Muscle of arm (tissue), 12 donors: Measurements from ENCODE around the gene GLRA1. TPM values are rescaled to one million over a fixed set of nuclear protein-coding genes. Genes with fewer than 3 reads are reported as not detected.
"Not testable (repeated sequence)": the region's sequence is repeated elsewhere in the genome, so short reads cannot be mapped to it uniquely, and the experiment has no call there.

Experiments
- DNase-seq: peaks from one replicate; pipeline ENCODE4 v3.0.0-alpha.2; 2013
- polyA plus RNA-seq, 12 donors: library from polyadenylated mRNA; unstranded; fragments of 120-200 nt; gene quantifications; one replicate each; pipeline ENCODE4 v1.2.1, GENCODE V29; 2013; ENCODE audit not compliant: insufficient read length in 12 of 12

Gene GLRA1
- polyA plus RNA-seq, 12 donors: 0.07 to 0.09 TPM; not detected in 10

DNA sequence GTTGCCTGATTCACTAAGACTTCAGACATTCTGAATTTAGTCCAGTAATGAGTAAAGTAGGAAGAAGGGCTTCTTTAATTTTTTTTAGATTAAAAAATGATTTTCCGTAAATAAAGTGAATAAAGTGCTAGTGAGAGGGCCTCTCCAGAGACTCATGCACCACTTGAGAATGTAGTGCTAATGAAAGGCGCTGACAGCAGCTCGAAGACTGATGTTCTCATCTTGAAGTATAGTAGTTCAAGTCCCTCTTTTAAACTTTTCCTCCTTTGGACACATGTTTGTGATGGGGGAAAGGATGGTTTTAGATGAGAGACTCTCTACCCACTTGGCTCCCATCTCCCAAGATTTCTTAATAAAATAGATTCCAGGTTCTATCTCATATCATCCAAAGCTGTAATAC, 104.4 kb downstream of the GLRA1 start:
- no peak for DNase-seq

GRCh38 chr5:151819830-151820229, 104.8 kb downstream of the GLRA1 start:
- no peak for DNase-seq

GRCh38 chr5:151815051-151815450, 109.6 kb downstream of the GLRA1 start:
- DNase-seq: no peak

GRCh38 chr5:151812757-151813309, 111.8 kb downstream of the GLRA1 start:
- no peak for DNase-seq

DNA sequence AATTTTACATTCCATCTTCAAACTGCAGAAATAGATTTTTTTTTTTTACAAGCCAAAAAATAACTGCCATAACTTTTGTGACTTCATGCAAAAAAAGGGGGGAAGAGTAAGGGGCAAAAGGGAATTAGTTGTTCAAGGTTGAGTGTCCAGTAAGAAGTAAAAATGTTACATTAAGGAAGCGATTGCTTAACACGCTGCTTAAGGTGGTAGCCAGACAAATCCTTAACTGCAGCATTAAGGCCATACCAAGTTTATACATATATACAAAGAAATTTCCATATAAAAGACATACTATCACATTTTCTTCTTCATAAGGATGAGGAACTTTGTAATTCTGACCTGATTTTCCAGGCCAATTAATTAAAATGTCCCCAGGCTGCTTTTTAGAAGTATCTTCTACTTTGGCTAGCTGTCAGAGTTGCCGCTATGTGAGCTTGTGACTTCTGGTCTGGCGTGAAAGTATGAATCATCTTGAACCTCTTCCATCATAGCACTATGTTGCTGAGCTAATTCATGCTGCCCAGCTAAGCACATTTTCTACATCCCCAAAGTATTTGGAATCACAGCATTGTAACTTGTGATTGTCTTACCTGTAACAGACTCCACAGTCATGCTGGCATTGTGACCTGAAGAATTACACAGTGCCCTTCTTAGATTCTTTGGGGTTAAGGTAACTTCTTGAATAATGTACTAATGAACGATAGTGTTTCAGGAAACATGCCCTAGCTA, 112.9 kb downstream of the GLRA1 start:
- DNase-seq: no peak

- no peak for DNase-seq
These were observed 113.8 kb downstream of the GLRA1 start for GRCh38 chr5:151810897-151811296.

- no peak for DNase-seq
These were observed 114.2 kb downstream of the GLRA1 start for GRCh38 chr5:151810449-151810848.

DNA sequence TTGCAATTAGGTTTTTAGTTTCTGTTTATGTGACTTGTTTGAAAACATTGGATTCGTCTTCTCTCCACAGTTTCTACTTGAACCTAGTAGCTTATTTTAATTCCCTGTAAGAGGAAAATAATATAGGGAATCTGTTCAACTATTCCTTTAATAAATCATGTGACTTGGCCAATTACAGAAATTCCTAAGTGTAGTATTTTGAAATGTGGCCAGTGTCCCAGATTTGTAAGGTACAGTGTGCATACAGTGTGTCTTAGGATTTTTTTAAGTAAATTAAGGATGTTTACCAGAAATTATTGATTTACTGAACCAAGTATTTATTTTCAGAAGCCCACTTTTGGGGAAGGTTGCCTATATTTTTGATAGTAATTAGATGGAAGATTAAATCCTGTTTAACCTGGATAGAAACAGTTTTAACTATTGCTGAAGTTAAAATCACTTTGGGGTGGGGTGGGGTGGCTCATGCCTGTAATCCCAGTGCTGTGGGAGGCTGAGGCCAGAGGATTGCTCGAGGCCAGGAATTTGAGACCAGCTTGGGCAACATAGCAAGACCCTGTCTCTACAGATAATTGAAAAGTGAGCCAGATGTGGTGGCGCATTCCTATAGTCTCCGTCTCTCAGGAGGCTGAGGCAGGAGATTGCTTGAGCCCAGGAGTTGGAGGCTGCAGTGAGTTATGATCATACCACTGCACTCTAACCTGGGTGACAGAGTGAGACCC, 116.0 kb downstream of the GLRA1 start:
- DNase-seq: no peak

GRCh38 chr5:151805414-151806223, 119.0 kb downstream of the GLRA1 start:
- no peak for DNase-seq

DNA sequence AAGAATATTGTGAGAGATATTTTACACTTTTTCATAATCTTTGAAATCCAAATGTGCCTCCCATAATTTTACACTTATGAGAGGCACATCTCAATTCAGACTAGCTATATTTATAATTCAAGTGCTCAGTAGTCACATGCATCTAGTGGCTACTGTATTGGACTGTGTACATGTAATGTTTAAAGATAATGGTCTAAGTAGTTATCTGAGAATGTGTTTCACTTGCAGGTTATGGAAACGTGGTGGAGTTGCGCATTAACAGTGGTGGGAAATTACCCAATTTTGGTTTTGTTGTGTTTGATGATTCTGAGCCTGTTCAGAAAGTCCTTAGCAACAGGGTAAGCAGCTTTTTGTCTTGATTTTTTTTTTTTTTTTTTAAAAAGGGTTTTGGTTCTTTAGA, 124.1 kb downstream of the GLRA1 start:
- no peak for DNase-seq

- DNase-seq: no peak
These were observed 125.2 kb downstream of the GLRA1 start for GRCh38 chr5:151799407-151799806.

- DNase-seq: no peak
These were observed 126.0 kb downstream of the GLRA1 start for GRCh38 chr5:151798674-151799073.

DNA sequence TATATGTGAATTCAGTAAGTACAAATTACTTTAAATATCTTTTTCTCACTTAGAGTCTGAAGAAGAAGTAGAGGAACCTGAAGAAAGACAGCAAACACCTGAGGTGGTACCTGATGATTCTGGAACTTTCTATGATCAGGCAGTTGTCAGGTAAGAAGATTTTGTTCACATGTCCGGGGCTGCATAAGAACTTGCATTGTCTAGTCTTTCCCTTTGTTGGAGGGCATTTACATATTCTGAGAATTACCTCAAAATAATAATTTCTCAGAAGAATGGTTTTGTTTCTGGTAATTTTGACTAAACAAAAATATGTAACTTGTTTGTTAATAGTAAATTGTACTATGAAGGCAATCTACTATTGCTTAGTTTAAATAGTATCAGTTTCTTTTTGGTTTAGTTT, 129.2 kb downstream of the GLRA1 start:
- no peak for DNase-seq

GRCh38 chr5:151793358-151793757, 131.3 kb downstream of the GLRA1 start:
- DNase-seq: no peak

- no peak for DNase-seq
These were observed 136.8 kb downstream of the GLRA1 start for GRCh38 chr5:151787817-151788216.

DNA sequence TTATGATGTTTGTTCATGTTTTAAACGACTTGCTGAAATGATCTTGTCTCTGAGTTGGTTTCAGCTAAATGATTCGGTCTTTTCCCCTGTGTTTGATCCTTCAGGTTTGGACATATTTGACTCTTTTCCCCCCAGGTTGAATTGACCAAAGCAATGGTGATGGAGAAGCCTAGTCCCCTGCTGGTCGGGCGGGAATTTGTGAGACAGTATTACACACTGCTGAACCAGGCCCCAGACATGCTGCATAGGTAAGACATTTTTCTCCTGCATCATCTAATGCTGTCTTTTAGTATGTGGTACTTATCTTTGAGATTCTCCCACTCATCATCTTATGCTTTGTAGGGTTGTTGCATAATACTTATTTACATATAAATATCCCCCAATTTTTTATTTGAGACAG, 138.2 kb downstream of the GLRA1 start:
- DNase-seq: no peak

GRCh38 chr5:151784141-151784540, 140.5 kb downstream of the GLRA1 start:
- DNase-seq: no peak

DNA sequence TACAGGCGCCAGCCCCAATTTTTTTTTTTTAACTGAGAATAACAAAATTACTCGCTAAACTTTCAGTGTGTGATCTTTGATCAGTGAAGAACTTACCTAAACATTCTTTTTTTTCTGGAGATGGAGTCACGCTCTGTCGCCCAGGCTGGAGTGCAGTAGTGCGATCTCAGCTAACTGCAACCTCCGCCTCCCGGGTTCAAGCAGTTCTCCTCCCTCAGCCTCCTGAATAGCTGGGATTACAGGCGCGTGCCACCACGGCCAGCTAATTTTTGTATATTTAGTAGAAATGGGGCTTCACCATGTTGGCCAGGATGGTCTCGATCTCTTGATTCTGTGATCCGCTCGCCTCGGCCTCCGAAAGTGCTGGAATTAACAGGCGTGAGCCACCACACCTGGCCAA, 141.0 kb downstream of the GLRA1 start:
- not testable (repeated sequence) for DNase-seq

GRCh38 chr5:151781201-151781600, 143.4 kb downstream of the GLRA1 start:
- DNase-seq: no peak

DNA sequence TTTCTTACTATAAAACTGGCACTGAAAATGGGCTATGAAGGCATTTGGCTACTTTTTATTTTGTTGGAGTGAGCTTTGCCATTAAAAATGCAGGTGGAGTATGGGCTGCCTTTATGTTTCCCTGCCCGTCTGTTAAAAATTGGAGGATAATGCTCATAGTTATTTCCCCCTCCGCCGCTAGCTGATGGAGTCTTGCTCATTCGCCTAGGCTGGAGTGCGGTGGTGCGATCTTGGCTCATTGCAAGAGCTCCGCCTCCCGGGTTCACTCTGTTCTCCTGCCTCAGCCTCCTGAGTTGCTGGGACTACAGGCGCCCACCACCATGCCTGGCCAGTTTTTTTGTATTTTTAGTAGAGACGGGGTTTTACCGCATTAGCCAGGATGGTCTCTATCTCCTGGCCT, 144.3 kb downstream of the GLRA1 start:
- no peak for DNase-seq

- DNase-seq: no peak
These were observed 145.0 kb downstream of the GLRA1 start for GRCh38 chr5:151779531-151780125.

DNA sequence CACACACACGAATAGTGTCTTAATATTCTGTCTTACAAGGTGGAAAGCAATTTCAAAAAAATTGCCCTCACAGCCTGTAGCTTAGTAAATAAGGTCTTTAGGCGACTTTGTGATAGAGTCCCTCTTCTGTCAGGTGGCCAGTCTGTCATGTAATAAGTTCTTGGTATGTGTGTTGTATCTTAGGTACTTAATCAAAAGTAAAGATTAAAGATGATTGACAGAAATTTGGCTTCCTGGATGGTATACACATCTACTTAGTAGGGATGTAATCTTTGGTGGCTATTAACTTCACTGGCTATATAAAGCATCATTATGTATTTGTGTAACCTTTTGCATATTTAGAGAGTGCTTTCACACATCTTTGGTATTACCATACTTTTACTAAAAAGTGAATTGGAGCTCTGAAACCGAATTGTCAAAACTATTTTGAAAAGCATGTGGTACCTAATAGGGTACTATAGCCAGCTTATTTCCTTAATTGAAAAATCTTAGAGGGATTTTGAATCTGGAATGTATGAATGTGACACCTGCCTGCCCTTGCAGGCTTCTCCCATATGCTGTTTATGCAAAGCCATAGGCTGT, 149.5 kb downstream of the GLRA1 start:
- DNase-seq: no peak
